ENCODE data around the gene SEC24C. TPM values are rescaled to one million over a fixed set of nuclear protein-coding genes. Genes with fewer than 3 reads are reported as not detected.

Gene SEC24C
- total RNA-seq, 1 experiment from 2014 or later = 113 TPM

GRCh38 chr10:73815719-73816030, 71.5 kb downstream of the SEC24C start:
- BruUV-seq (replicated peaks) = TSS peak; percentile 33
- intact Hi-C loops (cut with micrococcal nuclease; ENCODE audit: unreplicated experiment) (no loop called here), in situ Hi-C loops (cut with HindIII; ENCODE audit: low pct_unique_long_range_greater_than_20kb, low sequenced_read_pairs) (no loop called here)
- CTCF ChIA-PET = no interaction called here
- H3K4me3 ChIP-seq (ENCODE audit: low read depth in 2 of 2, low read length in 2 of 2) = no peak overlapping the region
- POLR2A ChIA-PET = no interaction called here
- DNase-seq (ENCODE audit: low read depth, low spot score) (no peak), ATAC-seq (no peak)
- H3K9me3 ChIP-seq (ENCODE audit: control insufficient read depth, insufficient read depth, low read depth, low read length) = no peaks in the 10 kb centered on the region
- peaks cover 7% of the 10 kb centered on the region; the same call in 1 of the 2 replicates for H3K36me3 ChIP-seq (ENCODE audit: control insufficient read depth, insufficient read depth, low read length)
- no peaks in the 10 kb centered on the region for H3K27me3 ChIP-seq (ENCODE audit: control insufficient read depth, insufficient read depth, low read length)
- 0 out of 2 replicates have a peak, but pooled peaks cover 6% of the 10 kb centered on the region for H3K4me1 ChIP-seq (ENCODE audit: control insufficient read depth, insufficient read depth, low read length)
- no peak overlapping the region for H3K27ac ChIP-seq (ENCODE audit: low read length)
- TF ChIP-seq SIN3A (IDR thresholded peaks at IDR 0.05; ENCODE audit: borderline replicate concordance, insufficient read depth, low read depth, low read length) (no peak), REST (IDR thresholded peaks at IDR 0.05; ENCODE audit: insufficient read depth in 1 of 2, low read depth in 2 of 2, low read length in 1 of 2) (no peak)

GRCh38 chr10:73816917-73817729, 73.0 kb downstream of the SEC24C start:
- Histone ChIP-seq H3K9me3 (ENCODE audit: control insufficient read depth, insufficient read depth, low read depth, low read length) (no peaks in the 10 kb centered on the region), H3K27ac (ENCODE audit: low read length) (no peak overlapping the region), H3K4me1 (ENCODE audit: control insufficient read depth, insufficient read depth, low read length) (0 out of 2 replicates have a peak, but pooled peaks cover 6% of the 10 kb centered on the region), H3K36me3 (ENCODE audit: control insufficient read depth, insufficient read depth, low read length) (peaks cover 7% of the 10 kb centered on the region; the same call in 1 of the 2 replicates), H3K27me3 (ENCODE audit: control insufficient read depth, insufficient read depth, low read length) (no peaks in the 10 kb centered on the region), H3K4me3 (ENCODE audit: low read depth in 2 of 2, low read length in 2 of 2) (no peak overlapping the region)
- no TSS peak for BruUV-seq (replicated peaks)
- in situ Hi-C loops (cut with HindIII; ENCODE audit: low pct_unique_long_range_greater_than_20kb, low sequenced_read_pairs) (no loop called here), intact Hi-C loops (cut with micrococcal nuclease; ENCODE audit: unreplicated experiment) (no loop called here)
- ATAC-seq (no peak), DNase-seq (ENCODE audit: low read depth, low spot score) (no peak)
- POLR2A ChIA-PET = no interaction called here
- CTCF ChIA-PET = no interaction called here
- TF ChIP-seq CTCF (IDR thresholded peaks at IDR 0.05) (no peak), POLR2AphosphoS5 (IDR thresholded peaks at IDR 0.05; ENCODE audit: low read depth, low read length) (no peak), TCF7L2 (IDR thresholded peaks at IDR 0.05; ENCODE audit: low read depth, low read length) (no peak), REST (IDR thresholded peaks at IDR 0.05; ENCODE audit: insufficient read depth in 1 of 2, low read depth in 2 of 2, low read length in 1 of 2) (no peak), SIN3A (IDR thresholded peaks at IDR 0.05; ENCODE audit: borderline replicate concordance, insufficient read depth, low read depth, low read length) (no peak)

All from Panc1 (cell line).